Medulla oblongata (tissue), 1 donor: ENCODE data around the gene RGPD5.
"Not testable (repeated sequence)": the region's sequence is repeated elsewhere in the genome, so short reads cannot be mapped to it uniquely, and the experiment has no call there.

Source experiments
- DNase-seq: peaks from one replicate; pipeline ENCODE4 v3.0.0-alpha.2; 2015; ENCODE audit errors: extremely low spot score

Gene RGPD5

DNA sequence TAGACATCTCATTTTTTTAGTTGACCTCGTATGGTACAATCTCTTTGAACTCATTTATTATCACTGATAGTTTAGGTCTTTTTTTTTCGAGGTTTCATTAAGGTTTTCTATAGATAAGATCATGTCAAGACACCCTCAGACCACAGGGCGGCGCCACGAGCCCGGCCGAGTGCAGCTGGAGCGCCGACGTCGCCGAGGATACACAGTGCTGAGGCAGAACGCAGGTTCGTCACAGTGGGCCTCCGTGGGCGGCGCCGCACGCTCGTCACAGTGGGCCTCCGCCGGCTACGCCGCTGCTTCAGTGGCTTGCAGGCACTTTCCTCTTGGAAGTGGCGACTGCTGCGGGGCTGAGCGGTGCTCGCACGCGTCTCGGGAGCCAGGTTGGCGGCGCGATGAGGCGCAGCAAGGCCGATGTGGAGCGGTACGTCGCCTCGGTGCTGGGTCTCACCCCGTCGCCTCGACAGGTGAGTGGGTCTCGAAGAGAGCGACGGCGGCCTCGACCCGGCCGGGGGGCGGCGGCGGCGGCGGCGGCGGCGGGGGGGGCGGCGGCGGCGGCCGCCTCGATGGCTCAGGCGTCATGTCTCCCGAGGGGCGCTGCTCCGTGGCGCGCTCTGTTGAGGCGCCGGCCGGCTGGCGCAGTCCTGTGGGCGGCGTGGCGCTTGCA, at the start of gene RGPD5:
Gene RGPD5 (plus strand): TSS at position 232 of the 664 bp plus-strand sequence. CDS start 161 bp downstream, at position 393.
- not testable (repeated sequence) for DNase-seq

DNA sequence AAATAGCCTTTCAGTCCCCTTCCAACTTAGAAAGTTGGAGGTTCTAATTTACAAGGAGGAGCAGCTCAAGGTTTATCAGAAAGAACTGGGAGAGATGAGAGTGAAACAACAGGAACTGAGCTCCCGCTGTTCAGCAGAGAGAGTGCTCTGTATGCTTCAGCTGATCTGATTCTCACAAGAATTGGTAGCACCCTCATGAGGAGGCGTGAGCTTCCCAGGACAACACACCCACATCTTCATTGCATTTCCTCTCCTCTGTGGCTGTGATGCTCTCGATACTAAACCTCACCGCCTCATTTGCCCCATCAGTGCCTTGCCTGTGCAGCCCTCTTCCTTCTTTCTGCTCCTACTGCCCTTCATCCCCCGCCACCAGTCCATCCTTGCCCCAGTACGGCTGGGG, 42.5 kb upstream of the RGPD5 start:
- DNase-seq, result not testable (repeated sequence)

DNA sequence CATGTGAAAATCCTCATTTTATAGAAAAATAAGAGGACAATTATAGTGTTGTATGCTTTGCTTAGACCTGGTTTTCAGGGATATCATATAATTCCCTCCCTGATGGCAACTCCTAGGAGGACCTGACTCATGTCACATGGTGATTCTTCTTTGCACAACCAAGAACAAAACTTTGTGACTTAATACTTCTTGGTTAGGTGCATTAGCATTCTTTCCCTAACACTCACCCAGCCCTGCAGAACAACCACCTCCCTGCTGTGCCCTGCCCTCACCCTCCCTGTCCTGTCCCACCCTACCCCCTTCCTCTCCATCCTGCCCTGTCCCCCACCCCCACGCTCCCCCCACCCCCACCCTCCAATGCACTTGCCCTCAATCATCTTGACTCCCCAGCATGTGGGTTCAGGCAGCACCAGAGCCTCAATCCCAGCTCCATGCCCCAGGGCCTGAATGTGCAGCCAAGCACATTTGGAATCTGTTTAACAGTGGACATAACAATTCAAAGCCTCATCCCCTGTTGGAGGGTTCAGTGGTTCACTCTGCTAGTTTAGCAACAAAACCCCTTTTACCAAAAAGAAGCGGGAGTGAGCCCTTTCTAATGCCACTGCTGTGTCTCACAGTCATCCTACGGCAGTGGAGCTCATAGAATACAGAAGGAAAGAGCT, 36.8 kb upstream of the RGPD5 start:
- DNase-seq, result not testable (repeated sequence)

DNA sequence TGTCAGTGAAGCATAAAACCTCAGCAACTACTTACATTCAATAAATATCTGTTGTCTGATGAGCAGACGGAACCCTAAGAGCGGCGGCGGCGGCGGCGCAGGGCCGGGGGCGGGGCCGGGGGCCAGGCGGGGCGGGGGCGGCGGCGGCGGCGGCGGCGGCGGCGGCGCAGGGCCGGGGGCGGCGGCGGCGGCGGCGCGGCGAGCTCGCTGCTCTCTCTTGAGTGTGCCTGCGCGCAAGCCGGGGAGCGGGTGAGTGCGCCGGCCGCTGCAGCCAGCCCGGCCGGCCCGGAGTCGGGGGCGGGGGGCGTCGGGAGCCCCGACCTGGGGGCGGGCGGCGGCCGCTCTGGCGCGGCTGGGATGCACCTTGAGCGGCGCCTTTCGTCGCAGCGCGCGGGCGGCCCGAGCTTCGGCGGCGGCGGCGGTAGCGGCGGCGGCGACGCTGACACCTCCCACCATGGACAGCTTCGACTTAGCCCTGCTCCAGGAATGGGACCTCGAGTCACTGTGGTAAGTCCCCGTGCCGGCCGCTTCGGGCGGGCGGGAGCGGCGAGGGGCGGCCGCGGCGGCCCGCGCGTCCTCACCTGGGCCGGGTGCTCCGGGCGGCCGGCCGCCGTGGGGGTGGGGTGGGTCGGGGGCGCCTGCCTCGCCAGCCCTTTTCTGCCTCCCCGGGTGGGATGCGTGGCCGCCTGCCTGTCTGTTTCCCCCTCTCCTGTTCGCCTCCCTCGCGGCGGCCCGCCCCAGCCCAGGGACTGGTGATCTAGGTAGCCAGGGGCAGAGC, 33.7 kb upstream of the RGPD5 start:
- not testable (repeated sequence) for DNase-seq

DNA sequence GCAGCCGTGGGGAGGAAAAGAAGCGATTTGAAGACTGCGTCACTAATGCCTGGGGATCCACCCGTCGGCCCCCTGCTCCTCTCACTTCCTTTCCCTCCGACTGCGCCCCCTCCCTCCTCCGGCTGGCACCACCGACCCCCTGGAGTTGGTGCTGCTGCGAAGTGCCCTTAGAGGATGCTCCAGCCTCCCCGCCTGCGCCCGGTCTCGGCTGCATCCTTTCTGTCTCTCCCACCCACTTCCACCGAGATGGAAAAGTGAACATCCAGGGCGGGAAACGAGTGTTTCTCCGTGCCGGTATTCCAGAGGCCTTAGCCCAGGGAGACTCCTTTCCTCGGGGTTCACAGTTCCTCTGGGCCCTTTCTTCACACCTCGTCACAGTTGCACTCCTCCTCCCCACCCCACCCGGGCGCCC, 33.1 kb upstream of the RGPD5 start:
- not testable (repeated sequence) for DNase-seq

DNA sequence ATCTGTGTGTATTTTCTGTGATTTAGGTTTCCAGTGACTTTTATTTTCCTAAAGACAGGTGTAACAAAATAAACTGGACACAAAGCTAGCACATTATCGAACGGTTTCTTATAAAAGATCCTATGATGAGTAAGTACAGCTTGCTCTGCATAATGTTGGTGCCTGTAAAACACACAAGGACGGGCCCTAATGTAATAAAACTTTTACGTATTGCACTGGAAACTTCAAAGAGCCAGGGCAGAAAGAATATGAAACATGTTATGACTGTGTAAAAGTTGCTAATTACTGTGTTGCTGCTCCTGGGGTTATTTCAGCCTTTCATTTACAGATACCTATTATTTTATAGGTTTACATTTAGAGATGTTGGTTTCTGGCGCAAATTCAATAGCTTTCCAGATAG, 32.1 kb upstream of the RGPD5 start:
- DNase-seq, result not testable (repeated sequence)

DNA sequence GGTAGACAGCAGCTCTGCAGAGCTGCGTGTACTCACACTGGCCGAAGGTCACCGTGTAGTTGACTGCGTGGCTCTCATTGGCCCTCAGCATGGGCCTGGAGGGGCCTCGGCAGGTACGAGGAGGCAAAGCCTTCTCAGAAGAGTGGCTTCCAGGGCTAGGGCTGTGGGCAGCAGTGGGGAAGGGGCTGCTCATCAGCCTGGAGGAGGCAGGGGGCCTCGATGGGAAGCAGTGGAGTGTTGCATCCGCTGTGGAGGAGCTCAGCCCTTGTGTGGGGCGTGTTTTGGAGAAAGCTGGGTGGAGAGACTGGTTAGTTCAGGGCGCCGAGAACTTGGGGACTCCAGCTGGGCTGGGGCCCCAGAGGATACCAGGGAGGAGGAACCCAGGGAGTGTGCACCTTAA, 28.0 kb upstream of the RGPD5 start:
- not testable (repeated sequence) for DNase-seq

DNA sequence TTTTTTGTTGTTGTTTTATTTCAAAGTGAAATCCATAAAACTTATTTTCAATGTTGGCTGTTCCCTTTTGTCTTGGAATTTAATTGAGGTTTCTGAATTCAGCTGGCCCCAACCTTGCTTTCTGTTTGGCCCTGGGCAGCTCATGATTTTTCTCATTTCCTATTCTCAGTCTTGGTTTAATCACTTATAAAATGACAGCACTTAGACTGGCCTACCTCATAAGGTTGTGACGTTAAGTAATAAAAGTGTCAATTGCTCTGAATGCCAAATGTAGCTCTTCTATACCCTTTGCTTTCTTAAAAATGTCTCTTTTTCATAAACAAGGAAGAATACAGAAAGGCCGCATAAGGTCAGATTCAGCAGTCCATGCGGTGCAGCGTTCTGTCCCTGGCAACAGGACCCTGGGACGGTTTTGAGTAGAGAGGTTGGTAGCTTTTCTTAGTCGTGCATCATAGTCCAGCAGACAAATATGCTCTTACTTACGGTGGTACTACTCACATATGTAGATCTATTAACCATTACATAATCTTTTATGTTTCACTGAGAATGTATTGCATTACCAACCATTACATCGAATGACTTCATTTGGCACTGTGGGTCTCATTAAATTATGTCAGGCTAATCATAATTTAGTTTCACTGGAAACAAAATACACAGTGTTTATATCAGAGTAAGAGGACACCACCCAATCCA, 27.1 kb upstream of the RGPD5 start:
- DNase-seq, result not testable (repeated sequence)

DNA sequence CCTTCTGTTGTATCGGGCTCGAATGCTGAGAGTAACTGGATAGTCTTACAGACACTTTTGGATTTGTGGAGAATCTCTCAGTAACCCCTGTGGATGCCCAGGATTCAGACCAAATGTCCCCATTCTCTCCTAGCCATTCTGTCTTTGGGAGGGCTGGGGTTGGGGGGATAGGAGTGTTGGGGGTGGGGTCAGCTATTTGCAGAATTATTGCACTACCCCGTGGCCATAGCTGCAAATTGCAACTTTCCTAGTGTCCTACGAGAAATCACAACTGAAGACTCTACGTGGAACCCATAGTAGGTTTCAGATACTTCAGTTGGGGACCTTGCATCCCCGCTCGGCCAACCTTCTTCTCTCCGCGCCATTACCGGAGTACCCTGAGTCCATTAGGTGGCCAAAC, 25.2 kb upstream of the RGPD5 start:
- not testable (repeated sequence) for DNase-seq

DNA sequence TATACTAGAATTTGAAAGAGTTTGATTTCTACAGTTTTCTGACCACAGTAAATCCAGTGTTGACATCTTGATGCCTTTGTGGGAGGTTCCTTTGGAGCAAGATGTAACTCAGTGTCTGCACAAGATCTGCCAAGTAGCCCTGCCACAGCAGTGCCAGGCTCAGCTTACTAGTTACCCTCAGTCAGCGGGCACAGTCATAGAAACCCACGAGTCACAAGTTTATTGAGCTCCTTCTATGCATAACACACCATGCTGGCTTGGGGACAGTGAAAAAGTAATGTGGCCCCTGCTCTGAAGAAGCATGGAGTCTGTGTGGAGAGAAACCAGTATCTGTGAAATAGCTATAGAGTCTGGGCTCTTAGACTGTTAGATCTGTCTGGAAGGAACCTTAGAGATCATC, 15.0 kb upstream of the RGPD5 start:
- not testable (repeated sequence) for DNase-seq

DNA sequence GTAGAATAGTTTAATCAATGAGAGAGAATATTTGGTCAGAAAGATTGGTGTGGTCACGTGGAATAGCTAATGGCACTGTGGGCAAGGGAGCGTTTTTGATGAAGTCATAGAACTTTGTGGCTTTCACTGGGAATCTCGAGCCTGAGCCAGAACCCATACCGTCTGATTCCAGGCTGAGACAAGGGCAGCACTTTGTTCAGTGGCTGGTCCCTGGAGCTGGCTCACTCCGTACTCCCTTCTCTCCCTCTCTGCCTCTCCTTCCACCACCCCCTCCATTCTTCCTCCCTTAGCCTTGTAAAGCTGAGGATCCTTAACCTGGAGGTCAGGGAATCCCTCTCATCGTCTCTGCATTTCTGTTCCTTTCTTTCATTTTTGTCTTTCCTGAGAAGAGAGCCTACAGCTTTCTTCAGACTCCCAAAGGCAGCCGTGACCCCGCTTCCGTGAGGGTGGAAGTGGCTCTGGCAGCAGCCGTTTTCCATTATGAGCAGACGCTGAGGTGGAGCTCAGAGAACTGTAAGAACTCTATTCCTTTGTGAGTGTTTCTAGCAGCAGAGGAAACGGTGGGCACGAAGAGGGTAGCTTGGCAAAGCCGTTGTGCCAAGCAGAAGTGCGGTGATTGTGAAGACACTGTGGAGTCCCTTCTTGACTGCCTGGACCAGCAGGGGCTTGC, 12.8 kb upstream of the RGPD5 start:
- DNase-seq, result not testable (repeated sequence)

DNA sequence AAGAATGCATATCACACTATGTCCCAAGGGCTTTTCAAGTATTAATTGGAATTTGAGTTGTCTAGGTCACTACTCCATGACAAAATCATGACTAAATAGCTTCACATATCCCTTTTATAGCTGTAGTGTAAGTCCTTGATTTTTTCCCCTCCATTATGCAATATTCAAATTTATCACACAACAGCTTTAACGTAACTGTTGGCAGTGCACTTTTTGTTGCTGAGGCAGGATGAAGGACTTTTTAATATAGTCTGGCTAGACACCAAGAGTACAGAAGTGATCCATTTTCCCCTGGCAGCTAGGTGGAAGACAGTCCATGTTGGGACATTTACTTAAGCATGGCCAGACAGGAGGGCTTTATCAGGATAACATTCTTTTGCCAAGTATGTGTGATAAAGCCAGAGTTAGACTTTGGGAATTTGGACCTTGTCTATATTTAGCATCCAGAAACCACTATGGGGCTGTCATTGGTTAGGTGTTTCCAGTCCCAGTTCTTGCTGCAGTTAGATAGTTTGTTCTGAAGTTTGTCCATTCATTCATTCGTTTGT, 11.6 kb upstream of the RGPD5 start:
- not testable (repeated sequence) for DNase-seq

DNA sequence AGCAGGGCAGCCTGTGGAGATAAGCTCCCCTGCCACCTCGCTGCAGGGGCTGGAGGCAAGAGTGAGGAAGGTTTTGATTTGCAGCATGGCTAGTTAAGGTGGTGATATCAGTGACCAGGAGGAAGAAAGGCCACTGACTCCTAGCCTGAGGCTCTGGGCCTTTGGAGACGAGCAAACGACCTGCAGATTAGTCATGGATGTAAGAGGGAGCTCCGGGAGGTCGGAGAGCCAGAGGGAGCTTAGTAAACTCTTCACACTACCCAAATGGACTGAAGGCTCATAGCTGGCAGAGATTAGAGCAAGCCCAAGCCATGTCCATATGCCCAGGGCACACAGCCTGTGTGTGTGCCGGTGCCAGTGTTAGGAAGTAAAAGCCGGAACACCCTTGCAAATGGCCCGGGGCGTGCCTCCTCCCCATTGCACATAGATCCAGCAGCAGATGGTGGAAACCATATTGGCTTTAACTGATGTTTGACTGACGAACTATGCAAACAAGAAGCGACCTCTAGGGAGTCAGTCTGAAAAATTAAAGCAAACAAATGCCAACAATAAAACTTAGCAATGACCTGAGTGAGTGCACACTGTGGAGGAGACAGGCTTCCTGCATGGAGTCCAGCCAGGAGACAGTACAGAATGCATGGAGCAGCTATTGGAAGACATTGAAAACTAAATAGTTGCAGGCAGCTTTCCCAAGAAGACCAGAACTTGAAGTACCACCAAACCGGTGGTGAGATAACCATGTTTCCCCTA, 2.4 kb upstream of the RGPD5 start:
- DNase-seq, result not testable (repeated sequence)

DNA sequence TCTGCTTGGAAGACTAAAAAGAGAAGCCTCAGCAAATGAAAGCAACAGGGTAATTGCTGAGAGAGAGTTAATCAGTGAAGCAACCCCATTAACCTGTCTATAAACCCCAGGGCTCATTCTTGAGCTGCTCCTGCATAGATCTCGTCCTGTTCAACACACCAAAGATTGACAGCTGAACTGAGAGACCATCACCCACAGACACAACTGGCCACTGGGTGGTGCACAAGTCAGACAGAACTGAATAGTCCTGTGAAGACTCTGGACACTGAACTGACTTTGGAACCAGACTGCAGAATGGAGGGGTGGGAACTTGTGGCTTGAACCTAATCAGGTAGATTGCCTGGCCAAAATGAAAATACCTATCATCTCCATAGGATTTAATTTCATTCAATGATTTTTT, 1.4 kb upstream of the RGPD5 start:
- not testable (repeated sequence) for DNase-seq

DNA sequence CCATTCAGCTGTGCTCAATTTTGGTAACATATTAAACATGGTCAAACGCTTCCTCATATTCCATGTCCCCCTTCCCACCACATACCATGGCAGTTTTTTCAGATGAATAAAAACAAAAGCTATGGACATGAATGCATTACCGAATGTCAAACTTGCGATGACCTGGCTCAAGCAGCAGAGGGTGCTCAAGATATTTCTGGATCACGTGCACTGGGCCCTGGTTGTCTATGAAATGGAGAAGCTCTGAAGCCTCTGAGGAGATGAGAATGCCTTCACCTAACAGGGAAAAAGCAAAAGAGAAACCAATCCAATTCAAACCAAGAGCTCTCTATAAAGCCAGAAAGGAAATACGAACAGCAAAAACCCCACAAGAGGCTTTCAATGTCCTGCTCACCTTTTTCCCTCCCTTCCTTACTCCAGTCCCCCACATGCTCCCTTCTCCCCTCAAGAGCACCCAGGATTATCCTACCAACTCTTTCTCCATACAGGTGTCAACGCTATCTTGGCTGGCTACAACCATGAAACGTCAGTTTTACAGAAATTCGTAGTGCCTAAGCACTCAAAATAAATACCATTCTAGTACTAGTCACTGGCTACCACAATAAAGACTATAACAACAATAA, 77.1 kb downstream of the RGPD5 start:
- DNase-seq, result not testable (repeated sequence)

DNA sequence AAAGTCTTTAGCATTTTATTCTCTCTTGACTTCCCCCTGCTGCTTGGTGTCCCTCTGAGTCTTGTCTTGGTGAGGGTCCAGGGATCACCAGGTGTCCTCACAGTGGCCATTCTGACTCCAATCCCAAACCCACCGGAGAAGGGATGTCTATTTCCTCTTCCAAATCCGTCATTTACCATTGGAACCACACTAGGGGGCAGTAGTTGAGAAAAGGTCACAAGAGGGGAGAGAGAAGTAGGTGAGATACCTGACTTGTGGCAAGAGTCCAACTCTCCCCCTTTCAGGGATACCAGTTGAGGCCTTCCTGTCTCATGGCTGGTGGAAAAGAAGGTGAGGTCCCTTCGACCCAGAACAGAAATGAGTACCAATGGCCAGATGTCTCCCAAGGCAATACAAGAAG, 82.5 kb downstream of the RGPD5 start:
- not testable (repeated sequence) for DNase-seq

DNA sequence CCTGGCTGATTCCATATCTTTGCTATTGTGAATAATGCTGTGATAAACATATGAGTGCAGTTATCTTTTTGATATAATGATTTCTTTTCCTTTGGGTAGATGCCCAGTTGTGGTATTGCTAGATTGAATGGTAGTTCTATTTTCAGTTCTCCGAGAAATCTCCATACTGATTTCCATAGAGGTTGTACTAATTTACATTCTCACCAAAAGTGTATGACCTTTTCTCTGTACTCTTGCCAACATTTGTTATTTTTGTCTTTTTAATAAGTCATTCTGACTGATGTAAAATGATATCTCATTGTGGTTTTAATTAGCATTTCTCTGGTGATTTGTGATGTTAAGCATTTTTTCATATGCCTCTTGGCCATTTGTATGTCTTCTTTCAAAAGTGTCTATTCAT, 88.0 kb downstream of the RGPD5 start:
- not testable (repeated sequence) for DNase-seq

DNA sequence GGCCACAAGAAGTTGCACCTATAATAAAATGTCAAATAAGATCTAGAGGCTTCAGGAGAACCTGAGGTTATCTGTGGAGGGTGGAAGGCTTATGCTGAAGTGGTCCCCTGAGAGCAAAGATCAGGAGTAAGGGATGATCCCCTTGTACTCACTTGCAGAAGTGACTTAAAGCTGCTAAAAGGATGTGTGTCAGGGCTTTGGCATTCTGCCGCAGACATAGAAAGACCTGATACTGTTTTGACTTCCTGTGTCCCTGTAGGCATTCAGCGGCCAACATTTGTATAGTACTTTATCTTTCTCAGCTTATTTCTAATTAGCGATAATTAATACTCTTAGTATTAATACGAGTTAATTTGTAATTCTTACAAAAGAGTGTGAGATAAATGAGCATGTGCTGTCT, 94.3 kb downstream of the RGPD5 start:
- not testable (repeated sequence) for DNase-seq

DNA sequence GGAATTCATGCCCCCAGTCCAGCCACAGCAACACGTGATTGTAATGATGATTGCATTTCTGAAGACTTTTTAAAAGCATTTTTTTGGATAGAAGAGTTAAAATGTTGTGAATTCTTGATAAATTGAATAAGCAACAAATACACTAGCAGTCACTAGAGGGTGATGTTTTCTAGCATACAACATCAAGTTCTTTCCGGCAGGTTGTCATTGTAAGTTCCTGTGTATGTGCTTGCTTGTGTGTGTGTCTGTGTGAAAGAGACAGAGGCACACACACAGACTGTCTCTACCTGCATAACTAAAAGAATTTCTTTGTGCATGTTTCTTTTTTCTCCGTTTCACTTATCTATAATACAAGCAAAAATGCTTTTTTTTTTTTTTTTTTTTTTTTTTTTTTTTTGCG, 95.8 kb downstream of the RGPD5 start:
- not testable (repeated sequence) for DNase-seq

DNA sequence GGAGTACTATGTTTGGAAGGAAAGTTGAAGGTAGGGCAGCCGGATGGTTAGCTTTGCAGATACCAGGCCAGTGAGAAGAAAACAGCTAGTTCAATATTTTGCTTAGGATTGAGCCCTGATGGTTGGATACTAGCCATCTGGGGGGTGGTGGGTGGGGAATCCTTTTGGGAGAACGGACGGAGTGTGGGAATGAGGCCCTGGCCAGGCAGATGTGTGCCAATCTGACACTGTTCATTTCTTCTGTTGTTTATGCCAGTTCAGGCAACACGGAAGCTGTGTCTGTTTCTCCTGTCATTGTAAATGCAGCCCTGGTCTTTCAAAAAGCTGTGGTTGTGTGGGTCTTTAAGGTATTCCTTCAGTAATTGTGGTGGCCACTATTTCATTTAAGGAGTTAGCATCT, 96.9 kb downstream of the RGPD5 start:
- DNase-seq, result not testable (repeated sequence)
